ENCODE measurements around the gene MYOD1. TPM values are rescaled to one million over a fixed set of nuclear protein-coding genes. Genes with fewer than 3 reads are reported as not detected.

Gene MYOD1
- total RNA-seq, 1 donor from 2014 or later, result not detected

GRCh38 chr11:17745023-17745772, 25.8 kb downstream of the MYOD1 start:
- DNase-seq, result no peak
- intact Hi-C loops (cut with micrococcal nuclease), result no loop called here
- ATAC-seq, result no peak

GRCh38 chr11:17746096-17746495, 26.7 kb downstream of the MYOD1 start:
- intact Hi-C loops (cut with micrococcal nuclease), result no loop called here
- ATAC-seq (no peak), DNase-seq (no peak)

GRCh38 chr11:17747131-17747955, 28.0 kb downstream of the MYOD1 start:
- ATAC-seq (no peak), DNase-seq (no peak)
- intact Hi-C loops (cut with micrococcal nuclease), result no loop called here

- ATAC-seq (no peak), DNase-seq (no peak)
- intact Hi-C loops (cut with micrococcal nuclease), result no loop called here
Measured at GRCh38 chr11:17748044-17748443, 28.7 kb downstream of the MYOD1 start.

- intact Hi-C loops (cut with micrococcal nuclease), result no loop called here
- DNase-seq (no peak), ATAC-seq (no peak)
Measured at GRCh38 chr11:17748761-17749721, 29.7 kb downstream of the MYOD1 start.

- DNase-seq (no peak), ATAC-seq (peak; percentile 85)
- intact Hi-C loops (cut with micrococcal nuclease), result no loop called here
Measured at GRCh38 chr11:17750013-17750800, 30.8 kb downstream of the MYOD1 start.

- DNase-seq (no peak), ATAC-seq (no peak)
- intact Hi-C loops (cut with micrococcal nuclease), result no loop called here
Measured at GRCh38 chr11:17750801-17751165, 31.4 kb downstream of the MYOD1 start.

- ATAC-seq, result no peak
- intact Hi-C loops (cut with micrococcal nuclease), result no loop called here
- DNase-seq, result no peak
Measured at GRCh38 chr11:17751558-17751957, 32.2 kb downstream of the MYOD1 start.

GRCh38 chr11:17752144-17752543, 32.8 kb downstream of the MYOD1 start:
- ATAC-seq, result no peak
- no peak for DNase-seq

GRCh38 chr11:17753153-17753552, 33.8 kb downstream of the MYOD1 start:
- DNase-seq (no peak), ATAC-seq (no peak)
- intact Hi-C loops (cut with micrococcal nuclease), result no loop called here

More at GRCh38 chr11:17752144-17752543, 32.8 kb downstream of the MYOD1 start:
- intact Hi-C loops (cut with micrococcal nuclease), result no loop called here

- intact Hi-C loops (cut with micrococcal nuclease), result no loop called here
- no peak for DNase-seq
- ATAC-seq, result no peak
Measured at GRCh38 chr11:17753641-17754040, 34.3 kb downstream of the MYOD1 start.

- ATAC-seq, result no peak
- no peak for DNase-seq
- intact Hi-C loops (cut with micrococcal nuclease), result no loop called here
Measured at GRCh38 chr11:17755891-17756290, 36.5 kb downstream of the MYOD1 start.

- intact Hi-C loops (cut with micrococcal nuclease), result loop anchor here (10.0 kb wide), 1 partner anchor 214 kb away; no protein-coding TSS in a partner anchor
- DNase-seq (peak; percentile 71), ATAC-seq (peak; percentile 94)
Measured at GRCh38 chr11:17760102-17761029, 41.0 kb downstream of the MYOD1 start.

GRCh38 chr11:17762309-17762974, 43.1 kb downstream of the MYOD1 start:
- ATAC-seq (no peak), DNase-seq (no peak)
- intact Hi-C loops (cut with micrococcal nuclease), result loop anchor here (10.0 kb wide), 1 partner anchor 212 kb away; no protein-coding TSS in a partner anchor

GRCh38 chr11:17763244-17763643, 43.9 kb downstream of the MYOD1 start:
- intact Hi-C loops (cut with micrococcal nuclease), result loop anchor here (10.0 kb wide), 1 partner anchor 212 kb away; no protein-coding TSS in a partner anchor
- DNase-seq (no peak), ATAC-seq (no peak)

GRCh38 chr11:17763703-17764102, 44.3 kb downstream of the MYOD1 start:
- intact Hi-C loops (cut with micrococcal nuclease), result loop anchor here (10.0 kb wide), 1 partner anchor 211 kb away; no protein-coding TSS in a partner anchor
- ATAC-seq (no peak), DNase-seq (no peak)
